ENCODE measurements around the gene TBC1D1.

TBC1D1 gene

DNA sequence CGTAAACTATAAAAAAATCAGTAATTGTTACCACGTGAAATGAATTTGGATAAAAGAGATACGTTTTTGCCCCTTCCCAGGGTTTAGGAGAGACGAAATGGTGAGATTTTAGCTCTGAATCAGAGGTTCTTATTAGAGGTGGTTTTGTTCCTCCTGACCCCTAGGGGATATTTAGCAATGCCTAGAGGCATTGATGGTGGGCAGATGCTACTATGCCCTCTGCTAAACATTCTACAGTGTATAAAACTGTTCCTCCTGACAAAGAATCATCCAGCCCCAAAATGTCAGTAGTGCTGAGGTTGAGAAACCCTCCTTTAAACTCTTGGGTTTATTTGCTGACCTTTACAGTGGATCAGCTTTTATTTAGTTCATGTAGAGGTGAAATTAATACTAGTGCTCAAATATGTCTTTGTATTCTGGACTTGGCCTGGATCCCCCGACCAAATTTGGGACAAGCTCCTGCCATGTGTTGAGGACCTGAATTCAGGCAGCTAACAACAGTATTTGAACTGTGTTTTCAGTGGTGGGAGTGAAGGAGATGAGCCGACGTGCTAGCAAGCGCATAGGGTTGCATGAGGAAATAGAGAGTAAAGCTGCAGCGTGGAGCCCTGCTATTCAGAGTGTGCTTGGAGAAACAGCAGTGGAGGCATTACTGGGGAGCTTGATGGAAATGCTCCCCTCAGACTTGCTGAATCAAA lies 195.4 kb downstream of the TBC1D1 start:
- Histone ChIP-seq H3K36me3 (ENCODE audit: control insufficient read depth, insufficient read depth, low read length) (peaks cover 6% of the 10 kb centered on the region), H3K27me3 (replicated peaks; ENCODE audit: control insufficient read depth, insufficient read depth, low read length) (no peaks in the 10 kb centered on the region), H3K4me3 (replicated peaks; ENCODE audit: low read depth, low read length) (no peak overlapping the region)
- TF ChIP-seq, protein P1, sequence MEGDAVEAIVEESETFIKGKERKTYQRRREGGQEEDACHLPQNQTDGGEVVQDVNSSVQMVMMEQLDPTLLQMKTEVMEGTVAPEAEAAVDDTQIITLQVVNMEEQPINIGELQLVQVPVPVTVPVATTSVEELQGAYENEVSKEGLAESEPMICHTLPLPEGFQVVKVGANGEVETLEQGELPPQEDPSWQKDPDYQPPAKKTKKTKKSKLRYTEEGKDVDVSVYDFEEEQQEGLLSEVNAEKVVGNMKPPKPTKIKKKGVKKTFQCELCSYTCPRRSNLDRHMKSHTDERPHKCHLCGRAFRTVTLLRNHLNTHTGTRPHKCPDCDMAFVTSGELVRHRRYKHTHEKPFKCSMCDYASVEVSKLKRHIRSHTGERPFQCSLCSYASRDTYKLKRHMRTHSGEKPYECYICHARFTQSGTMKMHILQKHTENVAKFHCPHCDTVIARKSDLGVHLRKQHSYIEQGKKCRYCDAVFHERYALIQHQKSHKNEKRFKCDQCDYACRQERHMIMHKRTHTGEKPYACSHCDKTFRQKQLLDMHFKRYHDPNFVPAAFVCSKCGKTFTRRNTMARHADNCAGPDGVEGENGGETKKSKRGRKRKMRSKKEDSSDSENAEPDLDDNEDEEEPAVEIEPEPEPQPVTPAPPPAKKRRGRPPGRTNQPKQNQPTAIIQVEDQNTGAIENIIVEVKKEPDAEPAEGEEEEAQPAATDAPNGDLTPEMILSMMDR (IDR thresholded peaks at IDR 0.05; ENCODE audit: insufficient read depth, low read length, poor library complexity, severe bottlenecking) = no peak
- no peak for DNase-seq (ENCODE audit: extremely low read depth, insufficient read length)

DNA sequence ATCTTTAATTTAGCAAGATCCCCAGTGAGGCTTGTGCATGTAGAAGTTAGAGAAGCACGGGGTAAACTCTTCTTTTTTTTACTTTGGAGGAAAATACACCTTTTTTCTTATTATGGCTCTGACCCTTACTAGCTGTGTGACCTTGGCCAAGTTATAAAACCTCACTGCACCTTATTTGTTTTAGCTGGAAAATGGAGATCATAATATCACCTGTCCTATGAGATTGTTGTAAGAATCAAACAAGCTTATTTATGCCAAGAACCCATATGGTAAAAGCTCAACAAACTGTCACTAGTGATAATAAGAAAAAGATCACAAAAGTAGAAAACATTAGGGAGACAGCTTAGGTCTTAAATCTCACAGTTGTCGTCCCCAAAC lies 196.0 kb downstream of the TBC1D1 start:
- peaks cover 6% of the 10 kb centered on the region for H3K36me3 ChIP-seq (ENCODE audit: control insufficient read depth, insufficient read depth, low read length)
- no peak overlapping the region for H3K4me3 ChIP-seq (replicated peaks; ENCODE audit: low read depth, low read length)
- DNase-seq (ENCODE audit: extremely low read depth, insufficient read length) = no peak
- no peaks in the 10 kb centered on the region for H3K27me3 ChIP-seq (replicated peaks; ENCODE audit: control insufficient read depth, insufficient read depth, low read length)
- TF ChIP-seq, protein P1 (IDR thresholded peaks at IDR 0.05; ENCODE audit: insufficient read depth, low read length, poor library complexity, severe bottlenecking) = no peak

- no peak overlapping the region for H3K4me3 ChIP-seq (replicated peaks; ENCODE audit: low read depth, low read length)
- no peak for DNase-seq (ENCODE audit: extremely low read depth, insufficient read length)
- TF ChIP-seq, protein P1 (IDR thresholded peaks at IDR 0.05; ENCODE audit: insufficient read depth, low read length, poor library complexity, severe bottlenecking) = no peak
- peaks cover 6% of the 10 kb centered on the region for H3K36me3 ChIP-seq (ENCODE audit: control insufficient read depth, insufficient read depth, low read length)
- H3K27me3 ChIP-seq (replicated peaks; ENCODE audit: control insufficient read depth, insufficient read depth, low read length) = no peaks in the 10 kb centered on the region
These were observed 197.4 kb downstream of the TBC1D1 start for GRCh38 chr4:38088321-38088720.

- H3K4me3 ChIP-seq (replicated peaks; ENCODE audit: low read depth, low read length) = no peak overlapping the region
- H3K36me3 ChIP-seq (ENCODE audit: control insufficient read depth, insufficient read depth, low read length) = peaks cover 6% of the 10 kb centered on the region
- no peak for DNase-seq (ENCODE audit: extremely low read depth, insufficient read length)
- H3K27me3 ChIP-seq (replicated peaks; ENCODE audit: control insufficient read depth, insufficient read depth, low read length) = no peaks in the 10 kb centered on the region
- TF ChIP-seq, protein P1 (IDR thresholded peaks at IDR 0.05; ENCODE audit: insufficient read depth, low read length, poor library complexity, severe bottlenecking) = no peak
These were observed 199.1 kb downstream of the TBC1D1 start for GRCh38 chr4:38089961-38090360.

- no peak overlapping the region for H3K4me3 ChIP-seq (replicated peaks; ENCODE audit: low read depth, low read length)
- H3K36me3 ChIP-seq (ENCODE audit: control insufficient read depth, insufficient read depth, low read length) = peaks cover 5% of the 10 kb centered on the region
- no peak for DNase-seq (ENCODE audit: extremely low read depth, insufficient read length)
- no peaks in the 10 kb centered on the region for H3K27me3 ChIP-seq (replicated peaks; ENCODE audit: control insufficient read depth, insufficient read depth, low read length)
- TF ChIP-seq, protein P1 (IDR thresholded peaks at IDR 0.05; ENCODE audit: insufficient read depth, low read length, poor library complexity, severe bottlenecking) = no peak
These were observed 199.8 kb downstream of the TBC1D1 start for GRCh38 chr4:38090455-38091246.
